Fibroblast of mammary gland (primary cell): Measurements from ENCODE around the gene CDC14A.

Source experiments
- DNase-seq: peaks from one replicate; pipeline ENCODE4 v3.0.0-alpha.2; 2010; ENCODE audit warnings: low read depth
- H3K4me3 ChIP-seq: 2 replicates; pipeline ENCODE4 v1.5.1; 2011; ENCODE audit warnings: low read depth, mild to moderate bottlenecking, low read length, moderate library complexity; ENCODE audit not compliant: control insufficient read depth
- TF ChIP-seq, protein P1 (sequence below): conservative IDR thresholded peaks from 2 replicates; pipeline ENCODE4 v1.5.1; 2011; ENCODE audit warnings: low read depth, low read length, inconsistent platforms; ENCODE audit not compliant: control insufficient read depth, insufficient read depth

CDC14A gene

DNA sequence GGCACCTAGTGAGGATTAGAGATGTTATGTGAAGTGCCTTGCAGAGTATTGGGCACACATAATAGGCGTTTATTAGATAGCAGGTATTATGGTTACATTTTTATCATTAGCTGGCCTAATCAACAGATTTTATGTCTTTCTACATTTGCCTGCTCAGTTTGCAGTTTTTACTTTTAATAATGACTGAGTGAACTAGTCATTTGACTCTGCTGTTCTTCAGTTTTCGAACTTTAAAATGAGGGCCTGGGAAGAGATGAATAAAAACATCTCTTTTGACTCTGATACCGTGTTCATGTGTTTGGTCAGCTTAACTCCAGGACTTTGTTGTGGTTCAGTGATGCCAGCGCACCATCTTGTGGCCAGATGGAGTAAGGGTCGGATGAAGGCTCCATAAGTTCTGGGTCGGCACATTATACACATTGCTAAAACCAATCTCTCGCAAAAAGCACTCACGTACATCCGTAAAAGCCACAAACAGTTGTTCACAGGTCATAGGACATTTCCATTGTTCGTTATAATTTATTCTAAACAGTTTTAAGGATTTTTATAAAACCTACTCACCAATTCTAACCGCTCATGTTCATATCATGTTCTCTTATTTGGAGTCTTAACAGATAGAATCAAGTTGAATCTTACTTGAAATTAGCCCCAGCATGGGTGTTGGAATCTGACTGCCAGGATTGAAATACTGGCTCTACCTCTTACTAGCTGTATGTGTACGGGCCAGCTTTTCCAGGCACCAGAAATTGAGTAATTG lies 107.2 kb downstream of the CDC14A start:
- no peak overlapping the region for H3K4me3 ChIP-seq

DNA sequence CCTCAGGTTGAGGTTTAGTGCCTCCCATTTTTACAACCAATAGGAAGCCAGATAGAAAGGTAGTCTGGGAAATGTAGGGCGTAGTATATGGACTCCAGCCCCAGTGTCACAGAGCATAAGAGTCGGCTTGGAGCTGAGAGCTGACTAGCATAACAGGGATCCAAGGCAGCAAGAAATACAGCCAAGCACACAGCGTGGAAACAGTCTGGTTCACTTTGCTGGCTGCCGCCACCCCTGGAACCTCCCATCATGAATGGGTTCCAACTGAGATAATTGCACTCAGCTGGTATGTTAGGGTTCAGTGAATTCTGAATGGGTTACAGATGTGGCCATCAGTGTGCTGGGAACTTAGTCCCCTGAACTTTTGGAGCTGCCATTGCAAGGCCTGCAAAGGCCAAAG lies 108.9 kb downstream of the CDC14A start:
- DNase-seq, result no peak
- no peak overlapping the region for H3K4me3 ChIP-seq
- TF ChIP-seq, protein P1, sequence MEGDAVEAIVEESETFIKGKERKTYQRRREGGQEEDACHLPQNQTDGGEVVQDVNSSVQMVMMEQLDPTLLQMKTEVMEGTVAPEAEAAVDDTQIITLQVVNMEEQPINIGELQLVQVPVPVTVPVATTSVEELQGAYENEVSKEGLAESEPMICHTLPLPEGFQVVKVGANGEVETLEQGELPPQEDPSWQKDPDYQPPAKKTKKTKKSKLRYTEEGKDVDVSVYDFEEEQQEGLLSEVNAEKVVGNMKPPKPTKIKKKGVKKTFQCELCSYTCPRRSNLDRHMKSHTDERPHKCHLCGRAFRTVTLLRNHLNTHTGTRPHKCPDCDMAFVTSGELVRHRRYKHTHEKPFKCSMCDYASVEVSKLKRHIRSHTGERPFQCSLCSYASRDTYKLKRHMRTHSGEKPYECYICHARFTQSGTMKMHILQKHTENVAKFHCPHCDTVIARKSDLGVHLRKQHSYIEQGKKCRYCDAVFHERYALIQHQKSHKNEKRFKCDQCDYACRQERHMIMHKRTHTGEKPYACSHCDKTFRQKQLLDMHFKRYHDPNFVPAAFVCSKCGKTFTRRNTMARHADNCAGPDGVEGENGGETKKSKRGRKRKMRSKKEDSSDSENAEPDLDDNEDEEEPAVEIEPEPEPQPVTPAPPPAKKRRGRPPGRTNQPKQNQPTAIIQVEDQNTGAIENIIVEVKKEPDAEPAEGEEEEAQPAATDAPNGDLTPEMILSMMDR, result no peak

More for the DNA sequence above, 107.2 kb downstream of the CDC14A start:
- DNase-seq, result peak; percentile 82
- TF ChIP-seq, protein P1, result peak; percentile 89

GRCh38 chr1:100462326-100463025 lies 110.2 kb downstream of the CDC14A start:
- TF ChIP-seq, protein P1, result no peak
- no peak for DNase-seq
- no peak overlapping the region for H3K4me3 ChIP-seq

DNA sequence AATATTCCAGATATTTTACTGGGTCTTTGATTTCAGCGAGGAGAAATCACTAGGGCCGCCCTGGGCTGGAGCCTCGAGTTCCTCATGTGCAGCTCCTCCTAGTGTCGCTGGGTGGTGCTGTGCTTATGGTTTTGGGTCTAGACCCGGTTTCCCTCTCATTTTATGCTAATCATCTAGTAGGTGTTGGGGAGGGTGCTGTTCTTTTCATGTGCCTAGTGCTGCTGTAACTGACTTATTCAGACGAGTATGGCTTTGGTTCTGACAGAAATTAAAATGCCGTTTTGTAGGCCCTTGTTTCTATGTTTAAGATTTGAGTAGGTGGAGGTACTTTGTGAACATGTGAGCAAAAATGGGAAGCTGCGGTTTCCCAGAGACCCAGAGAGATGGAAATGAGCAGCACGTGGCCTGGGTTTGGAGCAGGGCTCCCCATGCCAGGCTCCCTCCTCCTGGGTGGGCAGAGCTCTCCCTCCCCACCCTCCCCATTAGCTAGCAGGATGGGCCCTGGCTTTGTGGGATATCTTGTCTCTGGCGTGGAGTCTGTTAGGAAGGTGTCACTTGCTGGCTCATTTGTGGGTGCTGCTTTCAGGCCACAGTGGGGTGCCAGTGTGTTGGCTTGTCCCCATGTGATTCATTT lies 111.6 kb downstream of the CDC14A start:
- no peak overlapping the region for H3K4me3 ChIP-seq
- TF ChIP-seq, protein P1, result peak; percentile 84
- peak; percentile 67 for DNase-seq

GRCh38 chr1:100469578-100469977 lies 117.3 kb downstream of the CDC14A start:
- DNase-seq, result no peak
- TF ChIP-seq, protein P1, result no peak

GRCh38 chr1:100474834-100475233 lies 122.5 kb downstream of the CDC14A start:
- no peak for DNase-seq
- TF ChIP-seq, protein P1, result no peak
- no peak overlapping the region for H3K4me3 ChIP-seq

More at GRCh38 chr1:100469578-100469977, 117.3 kb downstream of the CDC14A start:
- H3K4me3 ChIP-seq, result no peak overlapping the region
